Activated gamma-delta T cell treated with Interleukin-2 at 50 U/mL for 16 hours (primary cell): ENCODE measurements around the gene DSCAM.

ENCODE experiments used
- DNase-seq: peaks from one replicate; pipeline ENCODE4 v3.0.0-alpha.2; 2020

The DSCAM gene

GRCh38 chr21:40835184-40835694 is 11.7 kb downstream of the DSCAM start:
- DNase-seq: no peak

DNA sequence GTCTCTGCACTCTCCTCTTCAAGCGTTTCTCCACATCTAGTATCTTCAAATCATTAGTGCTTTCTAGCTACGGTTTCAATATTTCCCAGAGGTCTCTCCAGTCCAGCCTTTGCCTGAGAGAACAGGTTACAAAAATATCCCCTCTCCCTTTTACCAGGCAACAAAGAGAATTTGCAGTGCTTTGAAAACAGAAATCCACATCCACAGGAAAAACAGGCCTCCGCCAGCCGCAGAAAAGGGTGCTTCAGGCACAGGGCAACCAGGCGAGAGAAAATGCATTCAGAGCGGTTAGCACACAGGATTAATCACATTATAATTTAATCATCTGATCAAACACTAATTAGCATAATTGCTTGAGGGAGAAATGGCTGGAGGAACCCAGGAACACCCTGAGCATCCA is 13.8 kb downstream of the DSCAM start:
- DNase-seq: no peak

DNA sequence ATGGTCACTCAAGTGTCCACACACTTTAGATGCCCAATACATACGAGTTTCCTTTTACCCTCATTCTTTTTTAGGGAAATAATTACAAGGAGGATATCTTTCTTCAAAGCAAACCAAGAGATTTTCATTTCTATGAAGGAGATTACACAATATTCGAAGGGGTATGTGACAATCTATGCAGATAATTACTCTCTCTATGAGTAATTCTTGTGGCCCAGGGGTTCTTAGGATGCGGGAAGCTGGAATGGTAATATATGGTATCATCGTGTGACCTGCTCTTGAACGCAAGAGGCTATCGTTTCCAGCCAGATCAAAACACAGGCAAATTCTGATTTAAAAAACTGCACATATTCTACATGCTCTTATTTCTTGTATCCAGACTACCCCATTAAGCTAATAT is 14.6 kb downstream of the DSCAM start:
- no peak for DNase-seq

DNA sequence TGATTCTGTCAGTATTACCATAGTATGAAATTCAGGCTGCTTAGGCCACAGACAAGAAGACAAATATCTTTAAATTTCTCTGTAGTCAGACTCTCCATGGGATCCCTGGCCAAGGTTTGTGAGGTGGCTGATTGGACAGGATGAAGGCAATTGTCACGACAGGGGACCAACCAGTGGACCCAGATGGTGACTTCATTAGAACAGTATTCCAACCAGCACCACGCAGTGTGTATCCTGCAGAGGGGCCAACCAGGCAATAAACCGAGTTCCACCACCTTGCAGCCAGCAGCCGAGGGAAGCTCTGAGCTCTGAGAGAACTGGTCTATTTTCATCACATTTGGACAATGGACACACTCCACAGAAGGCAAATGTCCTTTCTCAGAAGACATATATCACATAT is 16.1 kb downstream of the DSCAM start:
- DNase-seq: no peak

DNA sequence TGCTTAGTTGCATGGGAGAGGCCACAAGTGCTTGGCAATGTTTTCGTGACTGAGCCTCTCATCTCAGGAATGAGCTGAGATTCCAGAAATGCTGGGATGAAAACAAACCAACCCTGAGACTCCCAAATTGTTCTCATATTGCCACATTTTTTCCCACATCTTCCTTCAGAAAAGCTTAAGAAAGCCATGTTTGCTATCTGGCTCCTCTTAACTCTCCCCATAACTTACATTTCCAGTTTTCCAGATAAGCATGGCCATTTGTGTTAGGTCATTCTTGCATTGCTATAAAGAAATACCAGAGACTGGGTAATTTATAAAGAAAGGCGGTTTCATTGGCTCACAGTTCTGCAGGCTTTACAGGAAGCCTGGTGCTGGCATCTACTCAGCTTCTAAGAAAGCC is 17.2 kb downstream of the DSCAM start:
- no peak for DNase-seq

DNA sequence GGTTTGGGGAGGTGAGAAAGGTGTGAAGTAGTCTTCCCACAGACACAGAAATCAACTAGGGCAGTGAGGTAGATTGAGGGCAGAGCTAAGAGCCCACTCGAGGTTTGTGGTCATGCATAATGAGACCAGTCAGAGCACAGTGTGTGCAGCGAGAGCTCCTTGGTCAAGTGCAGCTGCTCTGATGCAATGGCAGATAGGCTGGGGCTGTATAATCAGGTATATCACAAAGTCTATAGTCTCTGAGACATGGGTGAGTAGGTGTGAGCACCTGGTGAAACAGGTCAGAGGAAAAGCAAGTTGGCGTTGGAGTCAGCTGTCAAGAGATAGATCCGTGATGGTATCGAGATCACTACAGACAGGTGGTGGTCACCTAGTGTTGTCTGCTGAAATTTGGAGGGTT is 17.6 kb downstream of the DSCAM start:
- no peak for DNase-seq

GRCh38 chr21:40827509-40827908 is 19.4 kb downstream of the DSCAM start:
- DNase-seq: no peak

DNA sequence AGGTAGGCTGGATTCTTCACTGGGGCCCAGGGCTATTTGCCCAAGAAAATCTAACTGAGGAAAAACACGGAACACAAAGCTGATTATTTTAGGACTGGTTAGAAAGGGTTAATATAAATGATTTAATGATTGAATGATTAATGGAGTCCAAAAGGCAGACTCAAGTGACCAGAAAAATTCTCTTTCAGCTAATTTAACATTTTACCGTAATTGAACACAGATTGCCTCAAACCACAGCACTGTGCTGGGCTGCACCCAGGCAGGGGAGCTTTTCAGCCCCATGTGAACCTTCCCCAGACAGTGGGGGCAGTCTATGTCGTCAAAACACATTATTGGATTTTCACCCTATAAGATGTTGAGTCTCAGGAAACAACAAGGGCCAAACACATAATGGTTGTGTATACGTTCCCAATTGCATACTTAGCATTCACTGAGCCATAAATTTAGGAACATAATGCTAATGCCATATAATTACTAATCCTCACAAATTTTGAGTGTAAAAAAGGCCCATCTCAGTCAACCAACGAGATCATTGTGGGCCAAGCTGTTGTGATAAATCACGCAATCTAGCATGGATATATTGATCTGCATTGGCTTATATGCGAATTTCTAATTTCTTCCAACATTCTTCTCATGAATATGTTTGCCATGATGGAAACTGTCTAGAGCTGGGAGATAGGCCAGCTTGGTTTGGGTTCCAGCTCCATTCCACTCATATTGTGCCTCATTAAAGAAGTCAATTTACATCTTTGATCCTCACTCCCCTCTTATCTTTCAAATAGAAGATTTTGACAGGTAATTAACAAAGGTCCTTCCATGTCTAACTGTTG is 27.7 kb downstream of the DSCAM start:
- no peak for DNase-seq

GRCh38 chr21:40813918-40814317 is 33.0 kb downstream of the DSCAM start:
- DNase-seq: no peak

- no peak for DNase-seq
Measured at GRCh38 chr21:40809673-40810197, 37.2 kb downstream of the DSCAM start.

- DNase-seq: no peak
Measured at GRCh38 chr21:40803101-40803500, 43.9 kb downstream of the DSCAM start.

GRCh38 chr21:40800126-40800525 is 46.8 kb downstream of the DSCAM start:
- DNase-seq: no peak

GRCh38 chr21:40797891-40798290 is 49.1 kb downstream of the DSCAM start:
- DNase-seq: no peak

DNA sequence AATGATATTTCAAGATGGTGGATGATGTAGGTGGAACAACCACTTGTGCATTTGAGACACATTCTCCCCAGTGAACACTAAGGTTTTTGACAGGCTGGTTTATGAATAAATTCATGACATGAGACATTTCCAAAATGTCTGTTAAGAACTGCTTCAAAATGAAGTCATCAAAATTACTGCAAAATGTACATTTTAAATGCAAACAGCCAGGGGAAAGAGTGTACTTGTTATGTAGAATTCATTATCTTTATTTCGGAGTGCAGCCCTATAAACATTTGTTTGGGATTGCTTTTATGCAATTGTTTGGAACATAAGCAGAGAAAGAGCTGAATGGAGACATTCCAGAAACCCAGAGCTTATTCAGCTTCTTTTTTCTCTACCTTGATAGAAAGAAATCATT is 49.5 kb downstream of the DSCAM start:
- DNase-seq: no peak

DNA sequence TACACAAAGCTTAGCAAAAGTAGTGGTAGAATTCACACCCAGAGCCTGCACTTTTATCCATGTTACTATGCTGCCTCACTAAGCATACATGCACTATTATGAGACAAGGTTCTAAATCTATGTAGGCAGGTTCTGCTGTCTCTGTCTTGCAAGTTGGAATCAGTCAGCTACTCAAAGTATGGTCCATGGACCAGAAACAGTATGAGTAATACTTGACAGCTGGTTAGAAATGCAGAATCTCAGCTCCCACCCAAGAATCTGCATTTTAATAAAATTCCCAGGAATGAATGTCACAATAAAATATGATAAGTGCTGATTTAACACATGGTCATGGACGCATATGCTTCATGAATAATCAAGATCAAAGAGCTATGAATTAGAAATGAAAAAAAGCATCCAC is 50.5 kb downstream of the DSCAM start:
- no peak for DNase-seq

DNA sequence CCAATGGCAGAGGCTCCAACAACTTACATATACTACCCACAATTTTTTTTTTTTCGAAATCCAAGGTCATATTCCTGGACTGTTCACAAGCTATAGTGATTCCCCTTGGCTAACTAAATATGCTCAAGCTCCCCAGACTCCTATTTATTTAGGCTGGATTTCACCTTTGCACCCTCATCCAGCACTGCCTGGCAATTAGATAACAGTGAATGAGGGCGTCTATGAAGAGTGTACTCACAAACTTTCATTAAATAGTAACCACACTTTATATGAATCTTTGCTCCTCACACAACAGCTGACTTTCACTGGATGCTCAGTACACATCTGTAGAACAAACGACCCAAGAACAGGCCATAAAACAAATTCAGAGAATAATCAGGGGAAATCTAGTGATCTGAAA is 51.6 kb downstream of the DSCAM start:
- no peak for DNase-seq

GRCh38 chr21:40792691-40793456 is 54.1 kb downstream of the DSCAM start:
- DNase-seq: no peak

DNA sequence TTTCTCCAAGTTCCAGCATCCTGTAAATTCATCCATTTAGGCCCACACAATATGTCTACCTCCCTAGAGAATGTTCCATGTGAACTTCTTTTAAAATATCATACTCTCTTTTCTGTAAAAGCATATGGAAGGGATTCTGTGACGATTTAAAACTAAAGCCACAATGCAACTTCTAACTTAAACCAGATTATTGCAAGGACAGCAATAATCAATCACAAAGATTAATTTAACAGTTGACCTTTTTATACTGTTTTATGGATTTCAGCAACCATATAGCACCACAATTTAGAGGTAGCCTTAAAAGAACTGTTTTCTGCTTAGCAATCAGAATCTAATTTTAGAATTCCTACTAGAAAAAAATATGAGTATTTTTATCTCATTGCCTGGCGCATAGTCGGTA is 58.3 kb downstream of the DSCAM start:
- no peak for DNase-seq

DNA sequence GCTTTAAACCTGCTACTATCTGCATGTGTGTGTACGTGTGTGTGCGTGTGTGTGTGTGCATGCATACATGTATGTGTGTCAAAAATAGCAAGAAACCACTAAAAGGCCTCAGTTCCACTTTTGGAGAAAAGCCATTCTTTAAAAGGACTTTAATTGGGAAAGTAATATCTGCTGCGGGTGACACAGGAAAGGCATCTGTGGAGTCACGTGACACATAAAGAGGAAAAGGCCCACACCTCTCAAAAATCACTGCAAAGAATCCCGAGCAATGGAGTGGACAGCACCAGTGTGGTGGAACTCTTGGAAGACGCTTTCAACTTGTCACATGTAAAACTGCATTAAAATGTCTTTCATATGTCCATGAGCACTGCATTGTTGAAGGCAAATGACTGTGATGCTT is 63.6 kb downstream of the DSCAM start:
- no peak for DNase-seq

DNA sequence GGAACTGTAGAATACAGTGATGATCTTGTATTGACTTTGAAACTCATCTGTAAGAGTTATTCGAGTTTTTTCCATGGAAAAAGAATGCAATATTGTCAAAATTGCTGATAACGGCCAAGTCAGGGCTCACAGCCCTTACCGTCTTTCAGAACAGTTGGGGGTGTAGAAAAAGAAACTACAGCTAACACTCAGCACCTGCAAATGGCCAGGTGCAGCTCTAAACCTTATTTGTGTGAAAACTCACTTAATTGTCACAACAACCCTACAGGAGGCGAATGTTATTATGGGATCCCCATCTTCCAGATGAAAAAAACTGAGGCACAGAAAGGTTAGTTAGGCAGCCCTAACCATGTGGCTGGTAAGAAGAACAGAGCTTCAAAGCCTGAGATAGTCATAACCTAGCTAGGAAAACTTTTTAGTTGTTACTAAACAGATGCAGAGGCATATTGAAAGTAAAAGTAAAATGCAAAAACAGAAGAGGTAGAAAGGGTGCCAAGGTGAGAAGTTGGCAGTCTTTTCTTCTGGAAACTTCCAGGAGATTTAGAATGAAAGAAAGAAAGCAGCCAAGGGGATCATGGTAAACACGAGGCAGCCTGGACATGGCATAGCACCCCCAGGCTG is 76.4 kb downstream of the DSCAM start:
- no peak for DNase-seq

DNA sequence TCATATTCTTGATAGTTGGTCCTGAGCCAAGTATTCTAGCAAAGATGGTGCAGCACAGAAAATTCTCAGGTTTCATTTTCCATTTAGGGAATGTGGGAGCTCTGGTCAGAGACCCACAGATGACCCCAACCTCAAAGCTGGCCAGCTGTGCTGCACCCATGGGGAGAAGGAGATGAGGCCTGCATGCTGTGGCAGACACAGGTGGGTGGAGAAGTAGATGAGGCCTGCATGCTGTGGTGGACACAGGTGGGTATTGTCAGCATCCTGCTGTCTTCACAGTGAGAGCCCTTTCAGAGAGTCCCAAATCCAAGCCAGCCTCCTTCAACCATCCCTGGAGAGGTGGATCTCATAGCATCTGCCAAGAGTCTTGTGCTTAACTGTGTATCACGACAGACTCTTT is 77.7 kb downstream of the DSCAM start:
- no peak for DNase-seq

- no peak for DNase-seq
Measured at GRCh38 chr21:40768056-40768455, 78.9 kb downstream of the DSCAM start.

- no peak for DNase-seq
Measured at GRCh38 chr21:40766381-40766780, 80.6 kb downstream of the DSCAM start.

DNA sequence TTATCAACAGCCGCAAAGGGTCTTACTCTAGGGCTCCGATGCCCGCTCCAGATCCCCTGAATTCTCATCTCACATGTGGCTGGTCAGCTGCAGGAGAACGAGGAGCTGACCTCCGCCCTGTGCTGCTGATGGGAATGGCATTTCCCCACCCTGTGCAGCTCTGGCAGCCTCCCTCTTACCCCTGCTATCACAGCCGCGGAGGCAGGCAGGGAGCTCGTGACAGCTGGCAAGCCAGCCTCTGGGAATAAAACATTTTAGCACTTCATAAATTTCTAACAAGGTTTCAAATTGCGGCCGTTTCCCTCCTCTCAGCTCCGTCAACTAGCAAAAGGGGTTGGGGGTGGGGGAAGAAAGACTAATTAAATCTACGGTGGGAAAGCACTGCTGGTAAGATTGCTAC is 81.1 kb downstream of the DSCAM start:
- no peak for DNase-seq
